GM12878 (cell line): ENCODE data around the gene CTBP1. TPM values are rescaled to one million over a fixed set of nuclear protein-coding genes. Genes with fewer than 3 reads are reported as not detected.

Experiments used
- DPF2 ChIP-seq: fragments of 450-650 bp; IDR thresholded peaks from 2 replicates; pipeline ENCODE4 v1.6.1; 2017; ENCODE audit warnings: mild to moderate bottlenecking
- E2F4 ChIP-seq: IDR thresholded peaks from 2 replicates; pipeline ENCODE4 v1.6.1; 2012; ENCODE audit warnings: low read depth, low read length, improper control_type of control experiment
- MEF2A ChIP-seq: IDR thresholded peaks from 2 replicates; pipeline ENCODE4 v1.6.1; 2011; ENCODE audit warnings: low read depth, mild to moderate bottlenecking, low read length, moderate library complexity; ENCODE audit not compliant: insufficient read depth
- REST ChIP-seq: IDR thresholded peaks from 2 replicates; pipeline ENCODE4 v1.6.1; 2012; ENCODE audit warnings: mild to moderate bottlenecking, low read depth, low read length
- SMC3 ChIP-seq: IDR thresholded peaks from 2 replicates; pipeline ENCODE4 v1.6.1; 2011; ENCODE audit warnings: low read length, improper control_type of control experiment, borderline replicate concordance
- SP1 ChIP-seq: IDR thresholded peaks from one replicate; pipeline ENCODE4 v1.6.1; 2011; ENCODE audit warnings: low read depth, low read length
- SREBF1 ChIP-seq: IDR thresholded peaks from 2 replicates; pipeline ENCODE4 v1.6.1; 2012; ENCODE audit warnings: mild to moderate bottlenecking, low read length
- TCF3 ChIP-seq: IDR thresholded peaks from 2 replicates; pipeline ENCODE4 v1.6.1; 2012; ENCODE audit warnings: low read depth, mild to moderate bottlenecking, low read length, borderline replicate concordance; ENCODE audit not compliant: insufficient read depth
- polyA plus RNA-seq, 11 experiments: library from polyadenylated mRNA; depleted of rRNA in 4 of 11; unstranded in 6 of 11; stranded (reverse) in 5 of 11; fragments of >200 nt; fragmentation: Nextera tagmentation in 4 of 11; fragmentation: Illumina TruSeq in 1 of 11; extraction: Ambion mirVana in 4 of 11; extraction: Trizol in 1 of 11; gene quantifications; 1 replicate in 1 of 11; 2 replicates in 10 of 11; pipeline versions ENCODE4 v1.2.1 to v1.2.3, GENCODE V29; 2011 to 2016; ENCODE audit warnings: inconsistent platforms in 2 of 11, missing spikeins in 2 of 11, low read depth in 1 of 11
- total RNA-seq, 4 experiments: library from RNA; depleted of rRNA in 3 of 4; stranded (reverse); fragments of >200 nt in 3 of 4; fragmentation: Illumina TruSeq in 1 of 4; extraction: Trizol in 1 of 4; gene quantifications; 2 replicates each; pipeline versions ENCODE4 v1.2.1 to v1.2.3, GENCODE V29; 2013 to 2021
- TF ChIP-seq, protein P1 (sequence below): fragments of 150-350 bp; IDR thresholded peaks from 2 replicates; pipeline ENCODE4 v1.6.1; 2016; ENCODE audit warnings: low read depth, low read length

Gene CTBP1
- total and polyA plus RNA-seq, 10 of the 15 experiments (the other 5 are each of a cell fraction or from before 2014, with no cell fraction given) = 7.4 to 182 (median 63.1) TPM

DNA sequence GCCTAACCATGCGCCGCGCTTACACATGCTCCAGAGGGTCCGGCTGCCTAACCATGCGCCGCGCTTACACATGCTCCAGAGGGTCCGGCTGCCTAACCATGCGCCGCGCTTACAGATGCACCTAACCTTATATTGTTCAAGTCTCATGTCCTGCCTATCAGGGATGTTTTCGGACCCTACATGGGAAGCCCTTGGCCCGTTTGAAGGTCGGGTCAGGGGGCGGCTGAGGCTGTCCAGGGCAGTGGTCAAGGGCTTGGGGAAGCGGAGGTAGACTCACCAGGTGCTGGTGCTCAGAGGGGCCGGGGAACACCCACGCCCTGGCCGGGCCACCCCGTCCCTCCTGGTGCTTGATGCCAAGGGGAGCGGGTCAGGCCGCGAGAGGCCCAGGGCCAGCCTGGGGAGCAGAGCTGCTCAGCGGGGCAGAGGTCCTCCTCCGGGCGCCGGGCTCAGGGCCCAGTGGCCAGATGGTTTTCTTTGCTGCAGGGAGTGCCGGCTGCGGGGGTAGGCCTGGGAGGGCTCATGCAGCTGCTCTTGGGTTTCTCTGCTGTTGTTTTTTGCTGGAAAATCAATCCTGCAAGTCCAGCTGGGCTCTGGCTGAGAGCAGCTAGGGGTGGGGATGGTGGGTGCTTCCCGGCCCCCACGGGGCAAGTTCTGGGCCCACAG lies 41.2 kb downstream of the CTBP1 start (continued):
- TF ChIP-seq E2F4 (no peak), SREBF1 (no peak), SP1 (no peak), REST (no peak), SMC3 (no peak), DPF2 (no peak), MEF2A (no peak), TCF3 (no peak)
- TF ChIP-seq, protein P1, sequence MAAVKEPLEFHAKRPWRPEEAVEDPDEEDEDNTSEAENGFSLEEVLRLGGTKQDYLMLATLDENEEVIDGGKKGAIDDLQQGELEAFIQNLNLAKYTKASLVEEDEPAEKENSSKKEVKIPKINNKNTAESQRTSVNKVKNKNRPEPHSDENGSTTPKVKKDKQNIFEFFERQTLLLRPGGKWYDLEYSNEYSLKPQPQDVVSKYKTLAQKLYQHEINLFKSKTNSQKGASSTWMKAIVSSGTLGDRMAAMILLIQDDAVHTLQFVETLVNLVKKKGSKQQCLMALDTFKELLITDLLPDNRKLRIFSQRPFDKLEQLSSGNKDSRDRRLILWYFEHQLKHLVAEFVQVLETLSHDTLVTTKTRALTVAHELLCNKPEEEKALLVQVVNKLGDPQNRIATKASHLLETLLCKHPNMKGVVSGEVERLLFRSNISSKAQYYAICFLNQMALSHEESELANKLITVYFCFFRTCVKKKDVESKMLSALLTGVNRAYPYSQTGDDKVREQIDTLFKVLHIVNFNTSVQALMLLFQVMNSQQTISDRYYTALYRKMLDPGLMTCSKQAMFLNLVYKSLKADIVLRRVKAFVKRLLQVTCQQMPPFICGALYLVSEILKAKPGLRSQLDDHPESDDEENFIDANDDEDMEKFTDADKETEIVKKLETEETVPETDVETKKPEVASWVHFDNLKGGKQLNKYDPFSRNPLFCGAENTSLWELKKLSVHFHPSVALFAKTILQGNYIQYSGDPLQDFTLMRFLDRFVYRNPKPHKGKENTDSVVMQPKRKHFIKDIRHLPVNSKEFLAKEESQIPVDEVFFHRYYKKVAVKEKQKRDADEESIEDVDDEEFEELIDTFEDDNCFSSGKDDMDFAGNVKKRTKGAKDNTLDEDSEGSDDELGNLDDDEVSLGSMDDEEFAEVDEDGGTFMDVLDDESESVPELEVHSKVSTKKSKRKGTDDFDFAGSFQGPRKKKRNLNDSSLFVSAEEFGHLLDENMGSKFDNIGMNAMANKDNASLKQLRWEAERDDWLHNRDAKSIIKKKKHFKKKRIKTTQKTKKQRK = no peak
